Astrocyte (in vitro differentiated cells and primary cell): ENCODE measurements around the gene ZNF70. TPM values are rescaled to one million over a fixed set of nuclear protein-coding genes. Genes with fewer than 3 reads are reported as not detected.

Experiments used
- DNase-seq: peaks from one replicate; pipeline ENCODE4 v3.0.0-alpha.2; 2010; ENCODE audit warnings: low read depth
- FAIRE-seq: peaks from 2 replicates; lab custom pipeline; 2011; peaks lifted over from hg19 to GRCh38; lab: Jason Lieb, UNC
- H2AFZ ChIP-seq: 2 replicates; pipeline ENCODE4 v1.6.0; 2012; ENCODE audit warnings: low read depth, low read length, inconsistent platforms
- H3K27ac ChIP-seq: 2 replicates; pipeline ENCODE4 v1.5.1; 2011; ENCODE audit warnings: low read depth, low read length, inconsistent platforms
- H3K27me3 ChIP-seq: 2 replicates; pipeline ENCODE4 v1.6.0; 2011; ENCODE audit warnings: low read length, inconsistent platforms; ENCODE audit not compliant: insufficient read depth
- H3K36me3 ChIP-seq: 2 replicates; pipeline ENCODE4 v1.5.1; 2011; ENCODE audit warnings: low read length, inconsistent platforms; ENCODE audit not compliant: insufficient read depth
- H3K4me1 ChIP-seq: 2 replicates; pipeline ENCODE4 v1.5.1; 2011; ENCODE audit warnings: low read length, inconsistent platforms; ENCODE audit not compliant: insufficient read depth
- H3K4me2 ChIP-seq: 2 replicates; pipeline ENCODE4 v1.6.0; 2012; ENCODE audit warnings: low read length, inconsistent platforms
- H3K4me3 ChIP-seq: 2 replicates; pipeline ENCODE4 v1.5.1; 2011; ENCODE audit warnings: low read depth, mild to moderate bottlenecking, low read length, inconsistent platforms; ENCODE audit not compliant: insufficient read depth
- H3K79me2 ChIP-seq: 2 replicates; pipeline ENCODE4 v1.6.0; 2012; ENCODE audit warnings: mild to moderate bottlenecking, low read length, inconsistent platforms; ENCODE audit not compliant: insufficient read depth
- H3K9ac ChIP-seq: 2 replicates; pipeline ENCODE4 v1.6.0; 2012; ENCODE audit warnings: mild to moderate bottlenecking, low read length, inconsistent platforms
- H3K9me3 ChIP-seq: 2 replicates; pipeline ENCODE4 v1.5.1; 2012; ENCODE audit warnings: low read depth, mild to moderate bottlenecking, low read length, inconsistent platforms; ENCODE audit not compliant: insufficient read depth
- H4K20me1 ChIP-seq: 2 replicates; pipeline ENCODE4 v1.6.0; 2012; ENCODE audit warnings: low read length, inconsistent platforms; ENCODE audit not compliant: insufficient read depth
- H3K27ac Mint-ChIP-seq: one replicate; pipeline ENCODE4 v1.8.0; 2021; ENCODE audit warnings: mild to moderate bottlenecking, mixed read lengths; ENCODE audit not compliant: unreplicated experiment
- H3K27me3 Mint-ChIP-seq: one replicate; pipeline ENCODE4 v1.8.0; 2021; ENCODE audit warnings: low read depth, mixed read lengths; ENCODE audit not compliant: unreplicated experiment
- H3K36me3 Mint-ChIP-seq: one replicate; pipeline ENCODE4 v1.8.0; 2021; ENCODE audit warnings: low read depth, mixed read lengths; ENCODE audit not compliant: unreplicated experiment
- H3K4me1 Mint-ChIP-seq: one replicate; pipeline ENCODE4 v1.8.0; 2021; ENCODE audit warnings: low read depth, mixed read lengths; ENCODE audit not compliant: unreplicated experiment
- H3K4me3 Mint-ChIP-seq: one replicate; pipeline ENCODE4 v1.8.0; 2021; ENCODE audit warnings: mild to moderate bottlenecking, moderate library complexity, mixed read lengths; ENCODE audit not compliant: unreplicated experiment
- H3K9me3 Mint-ChIP-seq: one replicate; pipeline ENCODE4 v1.8.0; 2021; ENCODE audit warnings: mild to moderate bottlenecking, mixed read lengths; ENCODE audit not compliant: unreplicated experiment
- CTCF ChIP-seq: IDR thresholded peaks from 2 replicates; pipeline ENCODE4 v1.5.1; 2011; ENCODE audit warnings: low read depth, mild to moderate bottlenecking, inconsistent platforms, low read length, moderate library complexity; ENCODE audit not compliant: insufficient read depth
- EZH2 ChIP-seq: IDR thresholded peaks from 2 replicates; pipeline ENCODE4 v1.6.1; 2012; ENCODE audit warnings: mild to moderate bottlenecking, low read length, inconsistent platforms; ENCODE audit not compliant: insufficient read depth
- total RNA-seq: library from RNA; stranded (reverse); gene quantifications from 2 replicates; pipeline ENCODE4 v1.2.1, GENCODE V29; 2021

The ZNF70 gene
- total RNA-seq, 1 donor from 2014 or later, result 8.8 TPM

- no peak for TF ChIP-seq EZH2
- no peak for TF ChIP-seq CTCF
- Histone ChIP-seq H3K27ac (no peak overlapping the region), H4K20me1 (no peaks in the 10 kb centered on the region), H2AFZ (no peak overlapping the region), H3K4me3 (no peak overlapping the region), H3K27me3 (no peaks in the 10 kb centered on the region), H3K36me3 (no peaks in the 10 kb centered on the region), H3K9ac (no peak overlapping the region), H3K4me1 (no peaks in the 10 kb centered on the region), H3K4me2 (no peak overlapping the region), H3K9me3 (no peaks in the 10 kb centered on the region), H3K79me2 (no peaks in the 10 kb centered on the region)
- FAIRE-seq (no peak), DNase-seq (no peak)
- Mint-ChIP-seq H3K4me3 (no peak overlapping the region), H3K4me1 (no peaks in the 10 kb centered on the region), H3K27ac (no peak overlapping the region), H3K27me3 (no peaks in the 10 kb centered on the region), H3K9me3 (no peaks in the 10 kb centered on the region), H3K36me3 (no peaks in the 10 kb centered on the region)
Measured at GRCh38 chr22:23756891-23757290, 6.0 kb upstream of the ZNF70 start.

DNA sequence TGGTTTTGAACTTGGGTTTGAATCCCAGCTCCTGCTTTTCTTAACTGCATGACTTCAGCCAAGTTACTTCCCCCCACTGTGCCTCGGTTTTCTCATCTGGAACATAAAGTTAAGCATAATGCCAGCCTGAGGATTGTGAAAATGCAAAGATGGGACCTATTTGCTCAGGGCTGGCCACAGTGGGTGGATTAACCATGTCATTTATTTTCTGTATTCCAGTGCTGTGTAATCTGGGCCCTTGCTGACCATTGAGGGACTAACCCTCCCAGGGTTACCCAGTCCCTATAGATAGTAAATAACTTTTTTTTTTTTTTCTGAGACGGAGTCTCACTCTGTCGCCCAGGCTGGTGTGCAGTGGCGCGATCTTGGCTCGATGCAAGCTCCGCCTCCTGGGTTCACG lies 4.8 kb upstream of the ZNF70 start:
- FAIRE-seq (no peak), DNase-seq (no peak)
- H3K9ac ChIP-seq, result no peak overlapping the region
- Mint-ChIP-seq H3K27ac (no peak overlapping the region), H3K36me3 (no peaks in the 10 kb centered on the region), H3K4me3 (no peak overlapping the region), H3K9me3 (no peaks in the 10 kb centered on the region), H3K27me3 (no peaks in the 10 kb centered on the region), H3K4me1 (no peaks in the 10 kb centered on the region)
- no peak overlapping the region for H3K4me2 ChIP-seq
- H3K4me1 ChIP-seq, result no peaks in the 10 kb centered on the region
- no peak overlapping the region for H3K27ac ChIP-seq
- no peaks in the 10 kb centered on the region for H3K27me3 ChIP-seq
- H3K36me3 ChIP-seq, result no peaks in the 10 kb centered on the region
- no peak overlapping the region for H3K4me3 ChIP-seq
- no peaks in the 10 kb centered on the region for H3K79me2 ChIP-seq
- no peak overlapping the region for H2AFZ ChIP-seq
- H3K9me3 ChIP-seq, result no peaks in the 10 kb centered on the region
- no peaks in the 10 kb centered on the region for H4K20me1 ChIP-seq
- TF ChIP-seq EZH2 (no peak), CTCF (no peak)

DNA sequence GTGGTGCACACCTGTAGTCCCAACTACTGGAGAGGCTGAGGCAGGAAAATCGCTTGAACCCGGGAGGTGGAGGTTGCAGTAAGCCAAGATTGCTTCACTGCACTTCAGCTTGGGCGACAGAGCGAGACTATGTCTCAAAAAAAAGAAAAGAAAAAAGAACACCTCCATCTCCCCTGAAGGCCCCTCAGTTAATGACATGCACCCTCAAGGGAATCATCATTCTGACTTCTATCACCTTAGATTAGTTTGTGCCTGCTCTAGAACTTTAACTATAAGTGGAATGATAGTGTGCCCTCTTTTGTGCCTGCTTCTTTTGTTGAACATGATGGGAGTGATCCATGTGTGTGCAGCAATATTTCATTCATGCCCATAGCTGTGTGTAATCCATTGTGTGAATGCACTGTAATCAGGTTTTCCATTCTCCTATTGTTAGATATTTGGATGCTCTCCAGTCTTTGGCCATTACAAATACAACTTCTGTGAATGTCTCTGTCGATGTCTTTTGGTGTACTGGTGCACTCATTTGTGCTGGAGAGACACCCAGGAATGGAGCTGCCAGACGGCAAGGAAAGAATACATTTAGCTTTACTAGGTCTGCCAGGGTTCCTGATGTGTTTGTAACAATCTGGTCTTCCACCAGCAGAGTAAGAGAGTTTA lies 4.2 kb upstream of the ZNF70 start:
- TF ChIP-seq CTCF, result no peak
- TF ChIP-seq EZH2, result no peak
- H3K4me1 ChIP-seq, result peaks cover 3% of the 10 kb centered on the region
- no peaks in the 10 kb centered on the region for H4K20me1 ChIP-seq
- Mint-ChIP-seq H3K36me3 (no peaks in the 10 kb centered on the region), H3K4me3 (no peak overlapping the region), H3K4me1 (no peaks in the 10 kb centered on the region), H3K27ac (peak overlapping the region; percentile 47), H3K9me3 (no peaks in the 10 kb centered on the region), H3K27me3 (no peaks in the 10 kb centered on the region)
- no peak overlapping the region for H3K9ac ChIP-seq
- no peak for FAIRE-seq
- H3K4me3 ChIP-seq, result no peak overlapping the region
- peaks cover under 1% of the 10 kb centered on the region for H3K79me2 ChIP-seq
- H3K27me3 ChIP-seq, result no peaks in the 10 kb centered on the region
- no peak overlapping the region for H2AFZ ChIP-seq
- no peak overlapping the region for H3K4me2 ChIP-seq
- no peak for DNase-seq
- H3K27ac ChIP-seq, result no peak overlapping the region
- no peaks in the 10 kb centered on the region for H3K9me3 ChIP-seq
- no peaks in the 10 kb centered on the region for H3K36me3 ChIP-seq
